Measurements from ENCODE around the gene TEX2. TPM values are rescaled to one million over a fixed set of nuclear protein-coding genes. Genes with fewer than 3 reads are reported as not detected.

Gene TEX2
- total RNA-seq, 2 donors from 2014 or later = 42.6 to 44.4 TPM

DNA sequence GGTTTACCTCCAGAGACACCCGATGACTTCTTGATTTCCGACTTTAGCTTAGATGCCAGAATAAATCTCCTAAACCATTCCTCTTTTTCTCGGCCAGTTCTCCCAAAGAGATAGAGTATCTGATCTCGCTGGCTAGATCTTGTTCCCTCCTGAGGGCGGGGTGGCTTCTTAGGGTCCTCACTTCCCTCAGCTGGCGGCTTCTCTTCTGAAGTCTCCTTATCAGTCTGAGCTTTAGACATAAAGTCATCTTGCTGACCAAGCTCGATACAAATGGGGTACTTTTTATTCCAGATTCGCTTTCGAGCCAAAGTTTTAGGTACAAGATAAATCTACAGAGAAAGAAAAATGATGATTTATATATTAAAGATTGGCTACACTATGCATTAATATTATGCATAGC, 69.5 kb downstream of the TEX2 start:
- TF ChIP-seq, protein P1, sequence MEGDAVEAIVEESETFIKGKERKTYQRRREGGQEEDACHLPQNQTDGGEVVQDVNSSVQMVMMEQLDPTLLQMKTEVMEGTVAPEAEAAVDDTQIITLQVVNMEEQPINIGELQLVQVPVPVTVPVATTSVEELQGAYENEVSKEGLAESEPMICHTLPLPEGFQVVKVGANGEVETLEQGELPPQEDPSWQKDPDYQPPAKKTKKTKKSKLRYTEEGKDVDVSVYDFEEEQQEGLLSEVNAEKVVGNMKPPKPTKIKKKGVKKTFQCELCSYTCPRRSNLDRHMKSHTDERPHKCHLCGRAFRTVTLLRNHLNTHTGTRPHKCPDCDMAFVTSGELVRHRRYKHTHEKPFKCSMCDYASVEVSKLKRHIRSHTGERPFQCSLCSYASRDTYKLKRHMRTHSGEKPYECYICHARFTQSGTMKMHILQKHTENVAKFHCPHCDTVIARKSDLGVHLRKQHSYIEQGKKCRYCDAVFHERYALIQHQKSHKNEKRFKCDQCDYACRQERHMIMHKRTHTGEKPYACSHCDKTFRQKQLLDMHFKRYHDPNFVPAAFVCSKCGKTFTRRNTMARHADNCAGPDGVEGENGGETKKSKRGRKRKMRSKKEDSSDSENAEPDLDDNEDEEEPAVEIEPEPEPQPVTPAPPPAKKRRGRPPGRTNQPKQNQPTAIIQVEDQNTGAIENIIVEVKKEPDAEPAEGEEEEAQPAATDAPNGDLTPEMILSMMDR (IDR thresholded peaks at IDR 0.05) = no peak
- no peak overlapping the region for H3K27ac ChIP-seq
- DNase-seq (ENCODE audit: low spot score) = no peak

DNA sequence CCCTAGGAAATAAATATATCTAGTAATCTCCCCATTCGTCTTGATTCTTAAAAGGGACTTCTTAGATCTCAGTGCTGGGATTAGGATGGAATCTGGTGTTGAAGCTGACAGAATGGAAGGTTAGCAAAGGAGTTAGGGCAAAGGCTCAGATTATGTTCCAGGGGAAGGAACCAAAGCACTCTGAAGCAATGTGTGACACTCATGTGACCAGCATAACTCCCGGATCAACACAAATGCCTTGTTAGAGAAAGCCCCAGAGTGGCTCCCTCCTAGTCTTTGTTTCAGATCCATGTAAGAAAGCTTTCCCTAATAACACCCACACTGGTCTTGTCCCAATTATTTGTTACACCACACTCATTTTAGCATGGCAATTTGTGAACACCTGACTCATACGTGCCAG, 70.5 kb downstream of the TEX2 start:
- peaks cover 0 to 22% of the 10 kb centered on the region in 2 donors for H3K4me1 ChIP-seq
- no peak for DNase-seq (ENCODE audit: low spot score)
- TF ChIP-seq, protein P1 (IDR thresholded peaks at IDR 0.05) = no peak
- H3K27ac ChIP-seq = no peak overlapping the region
- H3K4me3 ChIP-seq = no peak overlapping the region
- H3K36me3 ChIP-seq = peaks cover 17% of the 10 kb centered on the region
- H3K27me3 ChIP-seq = no peaks in the 10 kb centered on the region
- peaks cover 0 to 8% of the 10 kb centered on the region in 2 donors for H3K9me3 ChIP-seq

More for the DNA sequence above, 69.5 kb downstream of the TEX2 start:
- H3K9me3 ChIP-seq = peaks cover 0 to 9% of the 10 kb centered on the region in 2 donors
- peaks cover 0 to 22% of the 10 kb centered on the region in 2 donors for H3K4me1 ChIP-seq
- H3K4me3 ChIP-seq = no peak overlapping the region
- H3K36me3 ChIP-seq = peaks cover 11% of the 10 kb centered on the region
- H3K27me3 ChIP-seq = no peaks in the 10 kb centered on the region

DNA sequence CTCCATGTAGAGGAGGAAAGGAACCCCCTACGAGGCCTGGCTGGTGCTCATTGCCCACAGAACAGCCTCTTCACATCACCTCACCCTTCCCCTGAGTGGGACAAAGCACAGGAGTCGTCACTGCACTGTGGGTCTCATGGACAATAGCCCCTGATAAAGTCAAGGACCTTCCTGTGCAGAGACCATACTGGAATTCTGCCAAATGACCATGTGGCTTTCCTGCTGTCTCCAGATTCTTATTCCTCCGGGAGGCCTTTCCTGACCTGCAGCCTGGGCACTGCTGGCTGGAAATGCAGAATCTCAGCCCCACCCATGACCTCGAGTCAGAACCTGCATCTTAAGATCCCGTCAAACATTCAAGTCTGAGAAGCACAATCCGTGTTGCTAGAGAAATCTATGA, 72.6 kb downstream of the TEX2 start:
- H3K27ac ChIP-seq = no peak overlapping the region
- DNase-seq (ENCODE audit: low spot score) = no peak
- H3K4me3 ChIP-seq = no peak overlapping the region
- peaks cover 0 to 42% of the 10 kb centered on the region in 2 donors for H3K4me1 ChIP-seq
- H3K9me3 ChIP-seq = no peaks in the 10 kb centered on the region
- no peaks in the 10 kb centered on the region for H3K27me3 ChIP-seq
- peaks cover 19% of the 10 kb centered on the region for H3K36me3 ChIP-seq
- TF ChIP-seq, protein P1 (IDR thresholded peaks at IDR 0.05) = no peak

DNA sequence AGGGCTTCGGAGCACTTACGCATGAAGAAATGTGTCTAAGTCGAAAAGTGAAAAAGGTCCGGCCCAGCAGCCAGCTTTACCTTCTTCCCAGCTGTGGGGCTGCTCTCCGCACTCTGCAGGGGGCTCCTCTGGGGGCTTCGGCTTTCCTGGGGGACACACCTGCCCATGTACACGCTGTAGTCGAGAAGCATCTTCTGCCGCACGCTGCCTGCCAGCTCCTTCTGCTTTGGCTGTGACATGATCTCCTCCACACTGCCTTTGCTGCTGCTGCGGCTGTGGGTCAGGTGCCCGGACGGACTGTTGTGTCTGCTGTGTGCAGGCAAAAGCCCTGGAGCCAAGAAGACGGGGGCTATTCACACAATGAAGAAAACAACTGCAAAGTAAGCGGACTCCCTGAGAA, 75.0 kb downstream of the TEX2 start:
- H3K4me1 ChIP-seq = peaks cover 0 to 47% of the 10 kb centered on the region in 2 donors

DNA sequence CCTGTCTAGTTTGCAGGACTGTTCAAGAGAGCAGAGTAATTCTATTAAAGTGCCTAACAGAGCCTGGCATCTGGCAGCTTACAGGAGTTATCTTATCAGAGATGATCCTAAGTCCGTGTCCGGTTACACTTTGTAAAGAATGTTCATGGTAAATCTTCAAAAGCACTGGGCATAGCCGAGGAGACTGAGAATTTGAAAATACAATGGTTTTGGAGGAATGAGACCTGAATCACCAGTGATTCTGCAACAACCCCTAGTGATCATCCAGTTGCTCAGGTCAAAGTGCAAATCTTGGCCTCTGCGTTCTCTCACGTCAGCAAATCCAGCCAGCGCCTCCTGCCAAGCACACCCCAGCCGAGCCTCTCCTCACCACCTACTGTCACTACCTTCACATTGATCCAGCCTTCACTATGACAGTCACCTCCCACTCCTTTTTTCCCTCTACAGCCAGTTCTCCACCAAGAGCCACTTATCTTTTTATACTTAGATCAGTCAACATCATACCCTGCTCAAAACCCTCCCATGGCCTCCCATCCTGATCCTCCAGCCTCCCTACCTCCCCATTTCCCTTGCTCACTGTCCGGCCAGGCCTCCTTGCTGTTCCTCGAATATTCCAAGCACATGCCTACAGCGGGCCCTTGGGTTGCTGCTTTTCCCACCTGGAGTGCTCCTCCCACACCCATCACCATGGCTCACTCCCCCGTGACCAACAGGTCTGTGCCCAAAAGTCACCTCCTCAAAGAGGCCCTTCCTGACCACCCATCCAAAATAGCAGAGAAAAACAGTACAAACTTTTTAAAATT, 75.8 kb downstream of the TEX2 start:
- Histone ChIP-seq H3K9me3 (no peaks in the 10 kb centered on the region), H3K27me3 (no peaks in the 10 kb centered on the region), H3K4me3 (no peak overlapping the region), H3K4me1 (peaks cover 0 to 39% of the 10 kb centered on the region in 2 donors), H3K36me3 (peaks cover 13% of the 10 kb centered on the region), H3K27ac (no peak overlapping the region)
- TF ChIP-seq, protein P1 (IDR thresholded peaks at IDR 0.05) = no peak
- no peak for DNase-seq (ENCODE audit: low spot score)

More for the DNA sequence above, 75.0 kb downstream of the TEX2 start:
- Histone ChIP-seq H3K36me3 (peaks cover 13% of the 10 kb centered on the region), H3K27me3 (no peaks in the 10 kb centered on the region), H3K4me3 (no peak overlapping the region), H3K27ac (no peak overlapping the region), H3K9me3 (no peaks in the 10 kb centered on the region)
- TF ChIP-seq, protein P1 (IDR thresholded peaks at IDR 0.05) = no peak
- no peak for DNase-seq (ENCODE audit: low spot score)
